GM19468 (cell line): ENCODE data around the gene GLUD1.
"Not testable (repeated sequence)": the region's sequence is repeated elsewhere in the genome, so short reads cannot be mapped to it uniquely, and the experiment has no call there.

Experiments used
- ATAC-seq: cut with Tn5 transposase; IDR thresholded peaks from one replicate; pipeline ENCODE4 v1.9.1; 2021; ENCODE audit warnings: mild to moderate bottlenecking, moderate library complexity, moderate number of reproducible peaks; ENCODE audit not compliant: unreplicated experiment; ENCODE audit errors: extremely low read depth

Gene GLUD1

GRCh38 chr10:87094373-87095235 lies at the start of gene GLUD1, which contains the start of gene SHLD2:
Gene GLUD1 (minus strand): TSS chr10:87094843. CDS start chr10:87094769, 74 bp downstream.
Gene SHLD2 (plus strand): TSS chr10:87095206. CDS start chr10:87151355, 56,149 bp downstream.
- peak; percentile 64 for ATAC-seq

GRCh38 chr10:87143109-87143418 lies 48.4 kb upstream of the GLUD1 start:
- ATAC-seq, result not testable (repeated sequence)

- ATAC-seq, result not testable (repeated sequence)
Observed at GRCh38 chr10:87142230-87143108, 47.8 kb upstream of the GLUD1 start.

- ATAC-seq, result not testable (repeated sequence)
Observed at GRCh38 chr10:87137478-87137877, 42.8 kb upstream of the GLUD1 start.

- ATAC-seq, result not testable (repeated sequence)
Observed at GRCh38 chr10:87134440-87134839, 39.8 kb upstream of the GLUD1 start.

GRCh38 chr10:87133936-87134335 lies 39.3 kb upstream of the GLUD1 start:
- not testable (repeated sequence) for ATAC-seq

- not testable (repeated sequence) for ATAC-seq
Observed at GRCh38 chr10:87132176-87132575, 37.5 kb upstream of the GLUD1 start.

- not testable (repeated sequence) for ATAC-seq
Observed at GRCh38 chr10:87127607-87128156, 33.0 kb upstream of the GLUD1 start.

GRCh38 chr10:87127048-87127447 lies 32.4 kb upstream of the GLUD1 start:
- ATAC-seq, result not testable (repeated sequence)

GRCh38 chr10:87123351-87123750 lies 28.7 kb upstream of the GLUD1 start:
- ATAC-seq, result not testable (repeated sequence)

- not testable (repeated sequence) for ATAC-seq
Observed at GRCh38 chr10:87119029-87119428, 24.4 kb upstream of the GLUD1 start.

- ATAC-seq, result not testable (repeated sequence)
Observed at GRCh38 chr10:87118122-87118521, 23.5 kb upstream of the GLUD1 start.

GRCh38 chr10:87105446-87106124 lies 10.9 kb upstream of the GLUD1 start:
- ATAC-seq, result no peak

GRCh38 chr10:87104727-87105126 lies 10.1 kb upstream of the GLUD1 start:
- ATAC-seq, result not testable (repeated sequence)

GRCh38 chr10:87101996-87102395 lies 7.4 kb upstream of the GLUD1 start:
- ATAC-seq, result no peak

GRCh38 chr10:87095236-87095945 lies 748 bp upstream of the GLUD1 start:
- peak; percentile 36 for ATAC-seq

GRCh38 chr10:87093632-87094372 lies 841 bp downstream of the GLUD1 start:
- no peak for ATAC-seq

GRCh38 chr10:87092861-87093631 lies 1.6 kb downstream of the GLUD1 start:
- no peak for ATAC-seq
